K562 (cell line): ENCODE results near the gene TACC3.

Experiments
- BDP1 ChIP-seq: IDR thresholded peaks from 3 replicates; pipeline ENCODE4 v1.6.1; 2011; ENCODE audit not compliant: insufficient read length, insufficient read depth
- CHD4 ChIP-seq: fragments of 200-600 bp; sonication (generic); IDR thresholded peaks from 3 replicates; pipeline ENCODE4 v1.6.1; 2012; ENCODE audit warnings: low read depth, mild to moderate bottlenecking, mixed read lengths, low read length, inconsistent platforms; ENCODE audit not compliant: insufficient read depth, insufficient replicate concordance, poor library complexity, severe bottlenecking
- CTCF ChIP-seq, 3 experiments: IDR thresholded peaks in 2 of 3; conservative IDR thresholded peaks in 1 of 3; 2 replicates each; pipeline ENCODE4 v1.5.1; 2011 to 2012; ENCODE audit warnings: low read length in 3 of 3, mild to moderate bottlenecking in 3 of 3, control low read depth in 2 of 3, improper control_type of control experiment in 1 of 3, inconsistent platforms in 1 of 3, low read depth in 1 of 3, mixed read lengths in 1 of 3, moderate library complexity in 1 of 3; ENCODE audit not compliant: insufficient read depth in 2 of 3
- E2F6 ChIP-seq, 2 experiments: IDR thresholded peaks; 2 replicates each; pipeline ENCODE4 v1.6.1; 2011; ENCODE audit warnings: borderline replicate concordance in 1 of 2, control low read depth in 1 of 2, low read depth in 1 of 2, low read length in 1 of 2, mild to moderate bottlenecking in 1 of 2, mixed read lengths in 1 of 2, moderate library complexity in 1 of 2; ENCODE audit not compliant: insufficient read depth in 1 of 2, insufficient read length in 1 of 2, poor library complexity in 1 of 2, severe bottlenecking in 1 of 2; ENCODE audit errors: extremely low read depth in 1 of 2
- ESRRA ChIP-seq: fragments of 450-650 bp; IDR thresholded peaks from 2 replicates; pipeline ENCODE4 v1.6.1; 2014; ENCODE audit warnings: low read depth, mild to moderate bottlenecking, moderate library complexity, borderline replicate concordance
- ETV5 ChIP-seq: sonication (generic); formaldehyde crosslinking; IDR thresholded peaks from 2 replicates; pipeline ENCODE4 v1.4.0; 2020; ENCODE audit warnings: low read depth, mild to moderate bottlenecking, missing genetic modification reagents
- MECOM ChIP-seq: fragments of 250-450 bp; sonication (Bioruptor Pico); IDR thresholded peaks from 2 replicates; pipeline ENCODE4 v1.8.0; 2022; ENCODE audit warnings: inconsistent platforms
- SIN3B ChIP-seq: fragments of 450-650 bp; IDR thresholded peaks from 2 replicates; pipeline ENCODE4 v1.6.1; 2017; ENCODE audit warnings: low read depth, mild to moderate bottlenecking, moderate library complexity
- SREBF2 ChIP-seq: sonication (generic); formaldehyde crosslinking; IDR thresholded peaks from 2 replicates; pipeline ENCODE4 v1.4.0; 2020; ENCODE audit warnings: mild to moderate bottlenecking, missing genetic modification reagents
- ZBTB33 ChIP-seq: sonication (generic); formaldehyde crosslinking; IDR thresholded peaks from 2 replicates; pipeline ENCODE4 v1.8.1; 2023; ENCODE audit warnings: mild to moderate bottlenecking, missing genetic modification reagents
- ZFP36 ChIP-seq: fragments of 150-350 bp; IDR thresholded peaks from 2 replicates; pipeline ENCODE4 v1.6.1; 2018; ENCODE audit warnings: low read length, low read depth; ENCODE audit not compliant: partially characterized antibody
- ZNF318 ChIP-seq, 2 experiments: fragments of 450-650 bp; IDR thresholded peaks; 2 replicates each; pipeline ENCODE4 v1.6.1; 2016; ENCODE audit warnings: mild to moderate bottlenecking in 2 of 2, borderline replicate concordance in 1 of 2, low read depth in 1 of 2, moderate library complexity in 1 of 2

GRCh38 chr4:1756079-1756478 is 34.8 kb downstream of the TACC3 start:
- TF ChIP-seq CHD4 (no peak), MECOM (CRISPR knock-in tag) (no peak), CTCF (IDR thresholded peaks at IDR 0.05 in 2 of 3, conservative IDR thresholded peaks at IDR 0.05 in 1 of 3; ENCODE audit: insufficient read depth in 2 of 3, low read depth in 1 of 3, low read length in 3 of 3) (no peak), E2F6 (IDR thresholded peaks at IDR 0.05; ENCODE audit: borderline replicate concordance in 1 of 2, extremely low read depth in 1 of 2, insufficient read depth in 1 of 2, insufficient read length in 1 of 2, low read depth in 1 of 2, low read length in 1 of 2, poor library complexity in 1 of 2, severe bottlenecking in 1 of 2) (no peak), ESRRA (no peak), ETV5 (CRISPR knock-in tag) (no peak), SREBF2 (CRISPR knock-in tag) (no peak), BDP1 (no peak), ZBTB33 (CRISPR knock-in tag) (no peak), SIN3B (no peak), ZNF318 (IDR thresholded peaks at IDR 0.05; ENCODE audit: borderline replicate concordance in 1 of 2, low read depth in 1 of 2) (no peak), ZFP36 (no peak)
